NCI-H1417 treated with DMSO at 0.1 percent for 48 hours (cell line): ENCODE results near the gene CNPY4.

Experiments
- DNase-seq: peaks from one replicate; lab custom pipeline; 2025; lab: John Stamatoyannopoulos, UW

Gene CNPY4

GRCh38 chr7:100119072-100119969, at the start of gene CNPY4, which contains the start of gene TAF6:
CNPY4 (plus strand) TSS chr7:100119634; CDS start chr7:100119745, 111 bp downstream.
TAF6 (minus strand) TSS chr7:100119358; CDS start chr7:100114209, 5,149 bp downstream.
- peak; percentile 94 for DNase-seq

- no peak for DNase-seq
Observed at GRCh38 chr7:100069991-100070390, 49.4 kb upstream of the CNPY4 start.

GRCh38 chr7:100071018-100071723, 48.3 kb upstream of the CNPY4 start:
- DNase-seq, result no peak

GRCh38 chr7:100072462-100072861, 47.0 kb upstream of the CNPY4 start:
- no peak for DNase-seq

- no peak for DNase-seq
Observed at GRCh38 chr7:100074841-100075240, 44.6 kb upstream of the CNPY4 start.

GRCh38 chr7:100075418-100075817, 44.0 kb upstream of the CNPY4 start:
- no peak for DNase-seq

GRCh38 chr7:100077205-100077604, 42.2 kb upstream of the CNPY4 start:
- DNase-seq, result no peak

- DNase-seq, result no peak
Observed at GRCh38 chr7:100079024-100079560, 40.3 kb upstream of the CNPY4 start.

- no peak for DNase-seq
Observed at GRCh38 chr7:100080907-100081534, 38.4 kb upstream of the CNPY4 start.

- DNase-seq, result peak; percentile 89
Observed at GRCh38 chr7:100081535-100082102, 37.8 kb upstream of the CNPY4 start, which contains the start of gene ZNF3. ZNF3 (minus strand) TSS chr7:100081723; CDS start chr7:100077357, 4,366 bp downstream.

- DNase-seq, result no peak
Observed at GRCh38 chr7:100082978-100083377, 36.5 kb upstream of the CNPY4 start.

- no peak for DNase-seq
Observed at GRCh38 chr7:100085515-100085914, 33.9 kb upstream of the CNPY4 start.

- no peak for DNase-seq
Observed at GRCh38 chr7:100087055-100087750, 32.2 kb upstream of the CNPY4 start.

GRCh38 chr7:100088095-100088620, 31.3 kb upstream of the CNPY4 start:
- DNase-seq, result no peak

GRCh38 chr7:100088621-100089457, 30.6 kb upstream of the CNPY4 start, which contains the start of gene COPS6:
COPS6 (plus strand) TSS chr7:100088969; CDS start chr7:100088991, 22 bp downstream.
- DNase-seq, result no peak

- no peak for DNase-seq
Observed at GRCh38 chr7:100089458-100090196, 29.8 kb upstream of the CNPY4 start.

- no peak for DNase-seq
Observed at GRCh38 chr7:100090527-100091410, 28.7 kb upstream of the CNPY4 start.
